Epithelial cell of esophagus (primary cell): Measurements from ENCODE around the gene FAM110A.
"Not testable (repeated sequence)": the region's sequence is repeated elsewhere in the genome, so short reads cannot be mapped to it uniquely, and the experiment has no call there.

Experiments
- DNase-seq: peaks from one replicate; pipeline ENCODE4 v3.0.0; 2010; ENCODE audit warnings: low read depth
- H3K4me3 ChIP-seq: 2 replicates; pipeline ENCODE4 v1.5.1; 2011; ENCODE audit warnings: mild to moderate bottlenecking, low read length, control low read depth
- CTCF ChIP-seq: IDR thresholded peaks from 2 replicates; pipeline ENCODE4 v1.5.1; 2011; ENCODE audit warnings: low read depth, mild to moderate bottlenecking, low read length, control low read depth, inconsistent platforms; ENCODE audit not compliant: insufficient read depth; ENCODE audit errors: missing control alignments

Gene FAM110A

GRCh38 chr20:833450-834150 is at the start of gene FAM110A:
TSS of gene FAM110A (plus strand) at chr20:833715. CDS start at chr20:844805, 11,090 bp downstream.
- no peak for TF ChIP-seq CTCF
- H3K4me3 ChIP-seq: peak within 1 kb of the TSS; percentile 75
- peak; percentile 97 for DNase-seq

DNA sequence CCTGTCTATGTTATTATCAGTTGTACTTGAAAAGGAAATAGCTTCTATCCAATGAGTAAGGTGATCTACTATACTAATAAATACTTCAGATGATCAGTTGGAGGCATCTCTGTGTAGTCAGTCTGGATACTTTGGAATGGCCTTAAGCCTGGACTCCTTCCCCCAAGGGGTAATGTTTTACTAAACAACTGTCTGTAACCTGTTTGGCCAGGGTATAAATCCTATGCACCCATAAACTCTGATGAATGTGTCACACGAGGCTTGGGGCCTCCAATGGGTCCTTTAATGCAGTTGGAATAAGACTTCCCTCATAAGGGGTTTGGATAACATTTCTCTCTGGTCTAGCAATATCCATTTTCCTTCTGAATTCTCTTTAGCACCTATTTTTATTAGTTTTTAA is 45.7 kb upstream of the FAM110A start:
- TF ChIP-seq CTCF: no peak
- no peak overlapping the region for H3K4me3 ChIP-seq
- DNase-seq: no peak

DNA sequence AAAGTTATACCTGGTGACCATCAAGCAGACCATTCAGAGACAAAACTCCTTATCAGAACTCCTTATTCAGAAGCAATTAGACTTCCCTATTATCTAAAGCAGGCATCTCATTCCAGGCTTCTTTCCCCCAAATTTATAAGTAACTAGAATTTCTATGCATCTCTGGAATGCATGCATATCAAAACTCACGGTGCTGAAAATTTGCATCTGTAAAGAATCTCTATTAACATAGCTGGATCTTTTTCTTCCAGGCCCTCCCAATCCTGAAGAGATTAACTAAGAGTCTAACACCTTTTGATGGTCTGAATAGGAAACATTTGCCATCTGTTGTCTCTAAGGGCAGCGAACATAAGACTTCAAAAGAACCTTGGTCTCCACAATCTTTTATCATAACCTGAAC is 42.5 kb upstream of the FAM110A start:
- H3K4me3 ChIP-seq: no peak overlapping the region
- no peak for TF ChIP-seq CTCF
- DNase-seq: no peak

DNA sequence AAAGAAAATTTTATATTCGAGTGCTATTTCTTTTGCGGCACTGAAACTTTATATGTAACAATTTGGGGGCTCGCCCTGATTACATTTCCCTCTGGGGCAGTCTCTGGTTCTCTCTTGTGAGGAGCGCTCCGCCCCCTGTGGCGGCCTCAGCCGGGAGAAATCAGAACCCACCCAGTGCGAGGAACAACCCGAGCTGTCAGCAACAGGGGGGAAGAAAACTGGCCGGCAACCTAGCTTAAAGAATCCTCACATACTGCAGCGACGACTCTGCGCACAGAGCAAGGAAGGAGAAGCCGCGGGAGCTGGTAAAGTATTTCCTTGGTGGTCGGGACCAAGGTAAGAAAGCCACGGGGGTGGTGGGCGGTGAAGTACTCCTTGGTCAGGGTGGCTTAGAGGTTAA is 41.3 kb upstream of the FAM110A start:
- no peak overlapping the region for H3K4me3 ChIP-seq
- TF ChIP-seq CTCF: no peak
- no peak for DNase-seq

DNA sequence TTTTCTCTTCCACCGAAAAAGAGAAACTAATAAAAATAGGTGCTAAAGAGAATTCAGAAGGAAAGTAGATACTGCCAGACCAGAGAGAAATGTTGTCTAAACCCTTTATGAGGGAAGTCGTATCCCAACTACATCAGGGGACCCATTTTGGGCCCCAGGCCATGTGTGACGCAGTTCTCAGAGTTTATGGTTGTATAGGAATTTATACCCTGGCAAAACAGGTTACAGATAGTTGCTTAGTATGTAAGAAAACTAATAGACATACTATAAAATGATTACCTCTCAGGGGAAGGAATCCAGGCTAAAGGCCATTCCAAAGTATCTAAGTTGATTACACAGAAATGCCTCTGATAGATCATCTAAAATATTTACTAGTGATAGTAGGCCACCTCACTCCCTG is 36.6 kb upstream of the FAM110A start:
- TF ChIP-seq CTCF: no peak
- H3K4me3 ChIP-seq: no peak overlapping the region
- no peak for DNase-seq

GRCh38 chr20:798746-799145 is 34.8 kb upstream of the FAM110A start:
- DNase-seq, H3K4me3 ChIP-seq: not testable (repeated sequence)

GRCh38 chr20:800026-800425 is 33.5 kb upstream of the FAM110A start:
- not testable (repeated sequence) for H3K4me3 ChIP-seq, DNase-seq

DNA sequence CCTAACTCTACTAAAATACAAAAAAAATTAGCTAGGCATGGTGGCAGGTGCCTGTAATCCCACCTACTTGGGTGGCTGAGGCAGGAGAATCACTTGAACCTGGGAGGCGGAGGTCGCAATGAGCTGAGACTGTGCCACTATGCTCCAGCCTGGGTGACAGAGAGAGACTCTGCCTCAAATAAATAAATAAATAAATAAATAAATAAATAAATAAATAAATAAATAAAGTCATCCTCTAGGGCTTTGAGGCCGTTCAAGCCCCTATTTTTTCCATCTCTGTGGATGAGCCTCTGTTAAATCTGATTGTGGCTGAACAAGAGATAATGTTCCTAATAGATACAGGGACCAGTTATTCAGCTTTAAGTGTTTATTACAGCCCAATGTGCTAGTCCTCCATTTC is 31.8 kb upstream of the FAM110A start:
- TF ChIP-seq CTCF: no peak
- no peak for DNase-seq
- H3K4me3 ChIP-seq: no peak overlapping the region
